Measurements from ENCODE around the gene MATN1.

GRCh38 chr1:30739601-30740000, 16.2 kb upstream of the MATN1 start:
- TF ChIP-seq, protein P1, sequence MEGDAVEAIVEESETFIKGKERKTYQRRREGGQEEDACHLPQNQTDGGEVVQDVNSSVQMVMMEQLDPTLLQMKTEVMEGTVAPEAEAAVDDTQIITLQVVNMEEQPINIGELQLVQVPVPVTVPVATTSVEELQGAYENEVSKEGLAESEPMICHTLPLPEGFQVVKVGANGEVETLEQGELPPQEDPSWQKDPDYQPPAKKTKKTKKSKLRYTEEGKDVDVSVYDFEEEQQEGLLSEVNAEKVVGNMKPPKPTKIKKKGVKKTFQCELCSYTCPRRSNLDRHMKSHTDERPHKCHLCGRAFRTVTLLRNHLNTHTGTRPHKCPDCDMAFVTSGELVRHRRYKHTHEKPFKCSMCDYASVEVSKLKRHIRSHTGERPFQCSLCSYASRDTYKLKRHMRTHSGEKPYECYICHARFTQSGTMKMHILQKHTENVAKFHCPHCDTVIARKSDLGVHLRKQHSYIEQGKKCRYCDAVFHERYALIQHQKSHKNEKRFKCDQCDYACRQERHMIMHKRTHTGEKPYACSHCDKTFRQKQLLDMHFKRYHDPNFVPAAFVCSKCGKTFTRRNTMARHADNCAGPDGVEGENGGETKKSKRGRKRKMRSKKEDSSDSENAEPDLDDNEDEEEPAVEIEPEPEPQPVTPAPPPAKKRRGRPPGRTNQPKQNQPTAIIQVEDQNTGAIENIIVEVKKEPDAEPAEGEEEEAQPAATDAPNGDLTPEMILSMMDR (IDR thresholded peaks at IDR 0.05), result no peak
- no peak for TF ChIP-seq POLR2A (IDR thresholded peaks at IDR 0.05)
